IPS-18a (cell line): ENCODE results near the gene PDZD2.

Experiments
- H3K27ac ChIP-seq: one replicate; pipeline ENCODE4 v1.5.1; 2013; ENCODE audit warnings: low read length
- H3K27me3 ChIP-seq: one replicate; pipeline ENCODE4 v1.6.1; 2013; ENCODE audit warnings: mild to moderate bottlenecking, low read length; ENCODE audit not compliant: control insufficient read depth, insufficient read depth
- H3K36me3 ChIP-seq: one replicate; pipeline ENCODE4 v1.6.1; 2013; ENCODE audit warnings: low read depth, low read length; ENCODE audit not compliant: control insufficient read depth
- H3K4me1 ChIP-seq: one replicate; pipeline ENCODE4 v1.6.1; 2013; ENCODE audit warnings: low read depth, low read length; ENCODE audit not compliant: control insufficient read depth
- H3K4me3 ChIP-seq: one replicate; pipeline ENCODE4 v1.5.1; 2013; ENCODE audit warnings: low read length
- H3K9ac ChIP-seq: one replicate; pipeline ENCODE4 v1.6.1; 2013; ENCODE audit warnings: mild to moderate bottlenecking, low read length, moderate library complexity
- H3K9me3 ChIP-seq: one replicate; pipeline ENCODE4 v1.6.1; 2013; ENCODE audit warnings: low read depth, low read length; ENCODE audit not compliant: control insufficient read depth

Gene PDZD2

GRCh38 chr5:31776976-31777651, 138.2 kb downstream of the PDZD2 start:
- H3K27me3 ChIP-seq, result no peaks in the 10 kb centered on the region
- no peak overlapping the region for H3K4me3 ChIP-seq
- no peak overlapping the region for H3K27ac ChIP-seq
- no peaks in the 10 kb centered on the region for H3K36me3 ChIP-seq
- no peak overlapping the region for H3K9ac ChIP-seq
- H3K9me3 ChIP-seq, result no peaks in the 10 kb centered on the region
- no peaks in the 10 kb centered on the region for H3K4me1 ChIP-seq

GRCh38 chr5:31781772-31782171, 142.8 kb downstream of the PDZD2 start:
- Histone ChIP-seq H3K36me3 (no peaks in the 10 kb centered on the region), H3K4me3 (no peak overlapping the region), H3K27ac (no peak overlapping the region), H3K9me3 (no peaks in the 10 kb centered on the region), H3K27me3 (no peaks in the 10 kb centered on the region), H3K9ac (no peak overlapping the region), H3K4me1 (peaks cover 3% of the 10 kb centered on the region)

GRCh38 chr5:31783086-31783645, 144.2 kb downstream of the PDZD2 start:
- Histone ChIP-seq H3K9ac (no peak overlapping the region), H3K36me3 (no peaks in the 10 kb centered on the region), H3K27me3 (no peaks in the 10 kb centered on the region), H3K4me3 (no peak overlapping the region), H3K9me3 (no peaks in the 10 kb centered on the region), H3K4me1 (peaks cover 3% of the 10 kb centered on the region), H3K27ac (no peak overlapping the region)

GRCh38 chr5:31783731-31784130, 144.8 kb downstream of the PDZD2 start:
- no peak overlapping the region for H3K9ac ChIP-seq
- H3K27ac ChIP-seq, result no peak overlapping the region
- H3K9me3 ChIP-seq, result no peaks in the 10 kb centered on the region
- peaks cover 3% of the 10 kb centered on the region for H3K4me1 ChIP-seq
- no peak overlapping the region for H3K4me3 ChIP-seq
- no peaks in the 10 kb centered on the region for H3K27me3 ChIP-seq
- no peaks in the 10 kb centered on the region for H3K36me3 ChIP-seq

GRCh38 chr5:31786090-31786631, 147.2 kb downstream of the PDZD2 start:
- H3K27me3 ChIP-seq, result no peaks in the 10 kb centered on the region

GRCh38 chr5:31794009-31794408, 155.1 kb downstream of the PDZD2 start:
- no peaks in the 10 kb centered on the region for H3K27me3 ChIP-seq
- no peak overlapping the region for H3K27ac ChIP-seq
- no peak overlapping the region for H3K9ac ChIP-seq
- no peaks in the 10 kb centered on the region for H3K36me3 ChIP-seq
- no peaks in the 10 kb centered on the region for H3K4me1 ChIP-seq
- no peak overlapping the region for H3K4me3 ChIP-seq
- no peaks in the 10 kb centered on the region for H3K9me3 ChIP-seq

More at GRCh38 chr5:31786090-31786631, 147.2 kb downstream of the PDZD2 start:
- Histone ChIP-seq H3K4me1 (peaks cover 3% of the 10 kb centered on the region), H3K9me3 (no peaks in the 10 kb centered on the region), H3K36me3 (no peaks in the 10 kb centered on the region), H3K9ac (no peak overlapping the region), H3K27ac (no peak overlapping the region), H3K4me3 (no peak overlapping the region)

- Histone ChIP-seq H3K4me1 (no peaks in the 10 kb centered on the region), H3K4me3 (no peak overlapping the region), H3K27me3 (no peaks in the 10 kb centered on the region), H3K36me3 (no peaks in the 10 kb centered on the region), H3K9me3 (no peaks in the 10 kb centered on the region), H3K27ac (no peak overlapping the region), H3K9ac (no peak overlapping the region)
These were observed 159.2 kb downstream of the PDZD2 start for GRCh38 chr5:31798168-31798567.

- no peaks in the 10 kb centered on the region for H3K36me3 ChIP-seq
- H3K9me3 ChIP-seq, result no peaks in the 10 kb centered on the region
- no peak overlapping the region for H3K9ac ChIP-seq
- H3K27ac ChIP-seq, result no peak overlapping the region
- no peak overlapping the region for H3K4me3 ChIP-seq
- no peaks in the 10 kb centered on the region for H3K27me3 ChIP-seq
- no peaks in the 10 kb centered on the region for H3K4me1 ChIP-seq
These were observed 161.4 kb downstream of the PDZD2 start for GRCh38 chr5:31800351-31800750.

- Histone ChIP-seq H3K4me3 (no peak overlapping the region), H3K36me3 (no peaks in the 10 kb centered on the region), H3K9me3 (no peaks in the 10 kb centered on the region), H3K27me3 (no peaks in the 10 kb centered on the region), H3K9ac (no peak overlapping the region), H3K27ac (no peak overlapping the region), H3K4me1 (no peaks in the 10 kb centered on the region)
These were observed 167.0 kb downstream of the PDZD2 start for GRCh38 chr5:31805785-31806400.

GRCh38 chr5:31806561-31806960, 167.6 kb downstream of the PDZD2 start:
- no peak overlapping the region for H3K4me3 ChIP-seq
- H3K27ac ChIP-seq, result no peak overlapping the region
- no peak overlapping the region for H3K9ac ChIP-seq
- no peaks in the 10 kb centered on the region for H3K4me1 ChIP-seq
- H3K36me3 ChIP-seq, result no peaks in the 10 kb centered on the region
- no peaks in the 10 kb centered on the region for H3K27me3 ChIP-seq
- no peaks in the 10 kb centered on the region for H3K9me3 ChIP-seq

GRCh38 chr5:31807789-31808540, 169.0 kb downstream of the PDZD2 start:
- Histone ChIP-seq H3K9me3 (no peaks in the 10 kb centered on the region), H3K27me3 (no peaks in the 10 kb centered on the region), H3K4me3 (no peak overlapping the region), H3K36me3 (no peaks in the 10 kb centered on the region), H3K9ac (no peak overlapping the region), H3K27ac (no peak overlapping the region), H3K4me1 (no peaks in the 10 kb centered on the region)
